Kidney (tissue), 14 donors: ENCODE results near the gene ISG20L2. TPM values are rescaled to one million over a fixed set of nuclear protein-coding genes. Genes with fewer than 3 reads are reported as not detected.
A peak's percentile ranks its signal among the peaks of the same experiment; 100 is the strongest.

Experiments used
- DNase-seq, 5 donors: peaks; one replicate each; pipeline ENCODE4 v3.0.0-alpha.2; 2013 to 2020
- FAIRE-seq: peaks from 2 replicates; lab custom pipeline; 2012; peaks lifted over from hg19 to GRCh38; lab: Jason Lieb, UNC
- H3K27ac ChIP-seq, 2 donors: one replicate each; pipeline ENCODE4 v1.7.0; 2013; ENCODE audit warnings: low read depth in 2 of 2, low read length in 2 of 2, inconsistent platforms in 1 of 2
- H3K27me3 ChIP-seq: one replicate; pipeline ENCODE4 v1.7.1; 2013; ENCODE audit warnings: low read length, inconsistent platforms; ENCODE audit not compliant: control insufficient read depth, insufficient read depth
- H3K36me3 ChIP-seq, 3 donors: one replicate each; pipeline versions ENCODE4 v1.7.0 to v1.7.1; 2013; ENCODE audit warnings: low read length in 3 of 3, control low read depth in 1 of 3, inconsistent platforms in 1 of 3; ENCODE audit not compliant: insufficient read depth in 3 of 3, control insufficient read depth in 2 of 3
- H3K4me1 ChIP-seq, 3 donors: one replicate each; pipeline versions ENCODE4 v1.7.0 to v1.7.1; 2013; ENCODE audit warnings: low read length in 3 of 3, inconsistent platforms in 1 of 3, low read depth in 1 of 3; ENCODE audit not compliant: control insufficient read depth in 2 of 3, insufficient read depth in 2 of 3
- H3K4me3 ChIP-seq, 3 donors: one replicate each; pipeline versions ENCODE4 v1.7.0 to v1.8.1; 2013; ENCODE audit warnings: low read length in 3 of 3, control low read depth in 1 of 3, inconsistent platforms in 1 of 3
- H3K9ac ChIP-seq, 3 donors: one replicate each; pipeline versions ENCODE4 v1.7.0 to v1.7.1; 2013; ENCODE audit warnings: low read length in 3 of 3, control low read depth in 1 of 3, inconsistent platforms in 1 of 3
- H3K9me3 ChIP-seq, 3 donors: one replicate each; pipeline versions ENCODE4 v1.7.0 to v1.7.1; 2013; ENCODE audit warnings: low read length in 3 of 3, control low read depth in 1 of 3, inconsistent platforms in 1 of 3; ENCODE audit not compliant: control insufficient read depth in 2 of 3, insufficient read depth in 1 of 3
- intact Hi-C: fragments of 100-400 bp; cut with DNase I; formaldehyde crosslinking; loops from one replicate; pipeline ENCODE4 v1.11.1; 2022
- polyA plus RNA-seq: library from polyadenylated mRNA; stranded (reverse); fragments of 350-450 nt; fragmentation: Illumina TruSeq; extraction: RNeasy Lipid Tissue Mini Kit (QIAGEN cat#74804); gene quantifications from one replicate; pipeline ENCODE4 v1.2.3, GENCODE V29; 2014; ENCODE audit warnings: low read depth, low replicate concordance; ENCODE audit not compliant: insufficient read depth
- total RNA-seq: library from RNA; stranded (reverse); fragmentation: NEBNext Ultra II Directional; extraction: Animal tissue kit (Norgen Biotek cat#: 25700); gene quantifications from one replicate; pipeline ENCODE4 v1.2.1, GENCODE V29; 2021
- TF ChIP-seq, protein P1 (sequence below): IDR thresholded peaks from 3 replicates; pipeline ENCODE4 v1.5.1; 2012; ENCODE audit warnings: mild to moderate bottlenecking, moderate library complexity, borderline replicate concordance; ENCODE audit not compliant: insufficient read depth; ENCODE audit errors: extremely low read depth
- donor health status: control.
- donor health status: control.
- donor health status: control.
- donor health status: control.
- donor health status: control.
- donor health status: DM: yes; HTN: yes; CAD: no.
- donor health status: Normal renal cell carcinoma (clear cell type).

The ISG20L2 gene
- total and polyA plus RNA-seq, 2 donors from 2014 or later, result 13.3 to 23.3 TPM

- TF ChIP-seq, protein P1, sequence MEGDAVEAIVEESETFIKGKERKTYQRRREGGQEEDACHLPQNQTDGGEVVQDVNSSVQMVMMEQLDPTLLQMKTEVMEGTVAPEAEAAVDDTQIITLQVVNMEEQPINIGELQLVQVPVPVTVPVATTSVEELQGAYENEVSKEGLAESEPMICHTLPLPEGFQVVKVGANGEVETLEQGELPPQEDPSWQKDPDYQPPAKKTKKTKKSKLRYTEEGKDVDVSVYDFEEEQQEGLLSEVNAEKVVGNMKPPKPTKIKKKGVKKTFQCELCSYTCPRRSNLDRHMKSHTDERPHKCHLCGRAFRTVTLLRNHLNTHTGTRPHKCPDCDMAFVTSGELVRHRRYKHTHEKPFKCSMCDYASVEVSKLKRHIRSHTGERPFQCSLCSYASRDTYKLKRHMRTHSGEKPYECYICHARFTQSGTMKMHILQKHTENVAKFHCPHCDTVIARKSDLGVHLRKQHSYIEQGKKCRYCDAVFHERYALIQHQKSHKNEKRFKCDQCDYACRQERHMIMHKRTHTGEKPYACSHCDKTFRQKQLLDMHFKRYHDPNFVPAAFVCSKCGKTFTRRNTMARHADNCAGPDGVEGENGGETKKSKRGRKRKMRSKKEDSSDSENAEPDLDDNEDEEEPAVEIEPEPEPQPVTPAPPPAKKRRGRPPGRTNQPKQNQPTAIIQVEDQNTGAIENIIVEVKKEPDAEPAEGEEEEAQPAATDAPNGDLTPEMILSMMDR, result no peak
- intact Hi-C loops, result no loop called here
- no peaks in the 10 kb centered on the region for H3K27me3 ChIP-seq
- DNase-seq (no peak), FAIRE-seq (no peak)
- H3K4me1 ChIP-seq, result peaks cover 0 to 11% (median 6%) of the 10 kb centered on the region in 3 donors
- peak overlapping the region; percentile 84 to 96 (median 94) for H3K4me3 ChIP-seq
- H3K9ac ChIP-seq, result peak overlapping the region; percentile 63 to 94 (median 72)
- peaks cover 0 to 21% (median 9%) of the 10 kb centered on the region in 3 donors for H3K36me3 ChIP-seq
- peak overlapping the region in 1 of 2 donors; percentile 25 for H3K27ac ChIP-seq
- H3K9me3 ChIP-seq, result no peaks in the 10 kb centered on the region
Measured at GRCh38 chr1:156740237-156740740, 11.7 kb upstream of the ISG20L2 start.

GRCh38 chr1:156738916-156739315 is 10.3 kb upstream of the ISG20L2 start:
- FAIRE-seq (no peak), DNase-seq (no peak)
- H3K9ac ChIP-seq, result no peak overlapping the region
- no peak overlapping the region for H3K27ac ChIP-seq
- H3K36me3 ChIP-seq, result peaks cover 0 to 18% (median 9%) of the 10 kb centered on the region in 3 donors
- H3K9me3 ChIP-seq, result no peaks in the 10 kb centered on the region
- peaks cover 0 to 11% (median 6%) of the 10 kb centered on the region in 3 donors for H3K4me1 ChIP-seq
- no peaks in the 10 kb centered on the region for H3K27me3 ChIP-seq
- H3K4me3 ChIP-seq, result no peak overlapping the region
- intact Hi-C loops, result no loop called here
- TF ChIP-seq, protein P1, result no peak

GRCh38 chr1:156738407-156738806 is 9.8 kb upstream of the ISG20L2 start:
- Histone ChIP-seq H3K9me3 (no peaks in the 10 kb centered on the region), H3K9ac (no peak overlapping the region), H3K4me3 (no peak overlapping the region), H3K36me3 (peaks cover 0 to 13% (median 7%) of the 10 kb centered on the region in 3 donors), H3K27ac (no peak overlapping the region), H3K4me1 (peaks cover 0 to 11% (median 6%) of the 10 kb centered on the region in 3 donors), H3K27me3 (no peaks in the 10 kb centered on the region)
- TF ChIP-seq, protein P1, result no peak
- DNase-seq (no peak), FAIRE-seq (no peak)
- intact Hi-C loops, result no loop called here
